HG02938 (cell line): ENCODE data around the gene ADAMTS8.
"Not testable (repeated sequence)": the region's sequence is repeated elsewhere in the genome, so short reads cannot be mapped to it uniquely, and the experiment has no call there.

Experiments used
- ATAC-seq: cut with Tn5 transposase; IDR thresholded peaks from one replicate; pipeline ENCODE4 v1.9.1; 2021; ENCODE audit warnings: mild to moderate bottlenecking, moderate library complexity; ENCODE audit not compliant: unreplicated experiment

The ADAMTS8 gene

DNA sequence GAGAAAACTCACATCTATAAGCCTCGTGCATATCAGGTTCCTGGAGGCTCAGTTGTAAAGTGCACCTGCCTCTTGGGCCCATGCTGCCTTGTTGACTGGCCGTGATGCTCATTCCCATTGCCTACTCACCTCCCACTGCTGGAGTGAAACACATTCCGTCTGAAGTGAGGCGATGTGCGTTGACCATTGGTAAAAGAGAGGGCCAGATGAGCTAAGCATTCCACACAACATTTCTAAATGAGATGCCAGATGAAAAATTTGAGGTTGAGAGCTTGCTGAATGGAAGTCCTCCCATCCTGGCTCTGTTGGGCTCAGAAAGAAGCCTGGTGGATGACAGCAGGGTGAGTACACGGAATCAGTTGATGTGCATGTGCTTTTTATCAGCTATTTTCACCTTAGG lies 11.5 kb upstream of the ADAMTS8 start:
- no peak for ATAC-seq

- no peak for ATAC-seq
Observed at GRCh38 chr11:130439160-130439519, 10.7 kb upstream of the ADAMTS8 start.

DNA sequence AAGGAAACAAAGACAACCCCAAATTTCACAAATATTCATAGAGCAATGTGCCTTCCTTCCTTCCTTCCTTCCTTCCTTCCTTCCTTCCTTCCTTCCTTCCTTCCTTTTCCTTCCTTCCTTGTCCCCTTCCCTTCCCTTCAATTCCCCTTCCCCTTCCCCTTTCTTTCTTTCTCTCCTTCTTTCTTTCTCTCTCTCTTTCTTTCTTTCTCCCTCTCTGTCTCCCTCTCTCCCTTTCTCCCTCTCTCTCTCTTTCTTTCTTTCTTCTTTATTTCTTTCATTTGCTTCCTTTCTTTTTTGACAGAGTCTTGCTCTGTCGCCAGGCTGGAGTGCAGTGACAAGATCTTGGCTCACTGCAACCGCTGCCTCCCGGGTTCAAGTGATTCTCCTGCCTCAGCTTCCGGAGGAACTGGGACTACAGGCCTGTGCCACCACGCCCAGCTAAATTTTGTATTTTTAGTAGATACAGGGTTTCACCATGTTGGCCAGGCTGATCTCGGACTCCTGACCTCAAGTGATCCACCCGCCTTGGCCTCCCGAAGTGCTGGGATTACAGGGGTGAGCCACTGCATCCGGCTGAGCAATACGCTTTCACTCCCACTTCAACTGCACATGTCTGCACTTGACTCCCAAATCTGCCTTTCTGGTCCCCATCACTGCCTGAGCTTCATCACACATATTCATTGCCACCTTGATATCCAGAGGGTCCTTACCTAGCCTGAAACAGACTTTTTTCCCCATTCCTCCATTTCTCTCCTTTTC lies 10.2 kb upstream of the ADAMTS8 start:
- not testable (repeated sequence) for ATAC-seq

DNA sequence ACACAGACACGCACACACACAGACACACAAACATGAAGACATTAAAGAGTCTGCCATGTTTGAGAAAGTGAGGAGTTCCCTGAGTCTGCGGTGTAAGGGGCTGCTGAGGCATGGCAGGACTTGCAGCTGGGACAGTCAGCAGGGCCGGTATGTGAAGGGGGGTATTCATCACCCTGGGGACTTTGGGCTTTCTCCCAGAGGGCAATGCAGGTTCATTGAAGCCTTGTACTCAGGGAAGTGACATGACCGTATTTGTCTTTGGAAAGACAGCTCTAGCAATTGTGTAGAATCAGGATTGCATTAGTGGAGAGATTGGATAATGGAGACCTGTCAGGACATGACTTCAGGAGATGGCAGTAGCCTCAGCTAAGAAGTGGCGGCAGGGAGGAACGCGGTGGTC lies 9.4 kb upstream of the ADAMTS8 start:
- no peak for ATAC-seq

GRCh38 chr11:130436171-130436570 lies 7.8 kb upstream of the ADAMTS8 start:
- ATAC-seq: no peak

- no peak for ATAC-seq
Observed at GRCh38 chr11:130435671-130436070, 7.3 kb upstream of the ADAMTS8 start.

DNA sequence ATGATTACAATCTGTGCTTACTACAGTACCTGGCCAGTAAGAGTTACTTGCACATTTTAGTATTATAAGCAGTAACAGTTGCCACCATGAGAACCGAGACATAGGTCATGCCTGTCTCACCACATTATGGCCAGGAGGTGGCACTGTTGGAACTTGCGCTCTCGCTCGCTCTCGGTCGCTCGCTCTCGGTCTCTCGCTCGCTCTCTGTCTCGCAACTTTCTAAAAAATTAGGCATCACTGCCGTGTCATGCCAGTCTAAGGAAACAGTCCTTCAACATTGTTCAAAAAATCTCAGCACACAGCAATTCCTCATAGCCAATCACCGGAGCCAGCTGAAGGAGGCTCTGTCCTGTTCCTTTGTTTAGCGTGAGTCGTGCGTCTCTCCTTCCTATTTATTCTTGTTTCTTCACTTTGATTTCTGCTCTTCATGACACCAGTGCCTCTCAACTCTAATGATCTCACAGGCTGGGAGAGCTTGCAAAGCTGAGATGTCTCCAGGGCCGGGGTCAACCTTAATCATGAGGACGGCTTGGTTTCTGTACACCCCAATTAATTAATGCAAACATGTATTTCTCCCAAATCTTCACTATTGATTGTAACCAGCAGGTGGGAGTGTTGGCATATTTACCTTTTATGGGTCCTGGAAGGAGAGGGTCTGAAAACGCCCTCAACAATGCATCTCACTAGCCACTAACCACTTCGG lies 6.3 kb upstream of the ADAMTS8 start:
- ATAC-seq: peak; percentile 92

GRCh38 chr11:130433357-130433756 lies 4.9 kb upstream of the ADAMTS8 start:
- no peak for ATAC-seq

GRCh38 chr11:130431801-130432200 lies 3.4 kb upstream of the ADAMTS8 start:
- no peak for ATAC-seq

DNA sequence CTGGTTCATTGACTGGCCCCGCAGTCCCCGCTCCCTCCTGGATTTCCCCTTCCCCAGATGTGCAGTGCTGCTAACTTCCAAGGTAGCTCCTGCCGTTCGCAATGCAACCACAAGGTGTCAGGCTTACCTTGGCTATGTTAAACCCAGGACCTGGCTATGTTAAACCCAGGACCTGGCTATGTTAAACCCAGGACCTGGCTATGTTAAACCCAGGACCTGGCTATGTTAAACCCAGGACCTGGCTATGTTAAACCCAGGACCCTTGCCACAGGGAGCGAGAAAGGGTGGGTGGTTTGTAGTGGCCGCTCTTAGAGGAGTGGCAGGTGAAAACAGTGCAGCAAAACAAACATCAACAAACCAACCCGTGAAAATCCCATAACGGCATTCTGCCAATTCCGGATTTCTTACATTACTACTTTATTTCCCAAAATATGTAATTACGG lies 2.9 kb upstream of the ADAMTS8 start:
- ATAC-seq: peak; percentile 39

DNA sequence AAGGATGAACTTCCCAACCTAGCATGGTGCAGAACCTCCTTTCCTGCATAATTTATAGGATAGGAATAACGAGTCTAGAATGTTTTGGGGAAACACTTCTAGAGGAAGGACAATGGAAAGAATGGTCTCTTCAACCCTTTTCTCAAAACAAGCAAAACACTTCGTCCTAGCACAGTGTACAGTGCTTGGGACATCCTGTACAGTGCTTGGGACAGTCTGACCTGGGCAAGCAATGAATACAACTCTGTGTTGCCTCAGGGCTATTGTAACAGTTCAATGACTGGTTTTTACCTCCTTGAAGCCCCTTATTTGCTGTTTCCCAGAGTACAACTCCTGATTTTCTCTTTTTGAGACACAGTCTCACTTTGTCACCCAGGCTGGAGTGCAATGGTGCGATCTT lies 1.6 kb upstream of the ADAMTS8 start:
- no peak for ATAC-seq

DNA sequence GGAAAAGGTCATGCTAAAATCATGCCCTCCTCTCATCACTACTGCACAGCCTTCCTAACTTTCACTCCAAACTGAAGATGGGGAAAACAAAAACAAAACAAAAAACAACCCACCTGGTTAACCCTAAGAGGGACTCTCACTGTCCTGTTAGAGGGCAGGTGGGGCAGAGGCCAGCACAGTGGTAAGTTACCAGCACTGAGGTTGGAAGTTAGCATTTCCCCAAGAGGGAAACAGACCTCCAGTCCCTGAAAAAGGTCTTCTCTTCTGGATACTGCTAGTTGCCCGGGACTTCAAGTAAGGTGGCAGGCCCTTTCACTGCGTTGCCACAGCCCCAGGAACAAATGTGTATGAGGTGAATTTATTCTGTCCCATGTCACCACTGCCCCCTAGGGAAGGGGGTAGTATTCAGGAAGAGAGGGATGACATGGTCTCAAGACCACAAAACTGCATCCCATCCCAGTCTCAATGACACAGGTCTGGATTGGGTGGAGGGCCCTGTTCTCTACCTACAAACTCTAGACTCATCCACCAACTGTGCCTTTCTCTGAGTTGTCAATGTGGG lies 792 bp upstream of the ADAMTS8 start:
- ATAC-seq: no peak

GRCh38 chr11:130427581-130428315 lies 661 bp downstream of the ADAMTS8 start:
- no peak for ATAC-seq

- no peak for ATAC-seq
Observed at GRCh38 chr11:130426837-130427341, 1.5 kb downstream of the ADAMTS8 start.

DNA sequence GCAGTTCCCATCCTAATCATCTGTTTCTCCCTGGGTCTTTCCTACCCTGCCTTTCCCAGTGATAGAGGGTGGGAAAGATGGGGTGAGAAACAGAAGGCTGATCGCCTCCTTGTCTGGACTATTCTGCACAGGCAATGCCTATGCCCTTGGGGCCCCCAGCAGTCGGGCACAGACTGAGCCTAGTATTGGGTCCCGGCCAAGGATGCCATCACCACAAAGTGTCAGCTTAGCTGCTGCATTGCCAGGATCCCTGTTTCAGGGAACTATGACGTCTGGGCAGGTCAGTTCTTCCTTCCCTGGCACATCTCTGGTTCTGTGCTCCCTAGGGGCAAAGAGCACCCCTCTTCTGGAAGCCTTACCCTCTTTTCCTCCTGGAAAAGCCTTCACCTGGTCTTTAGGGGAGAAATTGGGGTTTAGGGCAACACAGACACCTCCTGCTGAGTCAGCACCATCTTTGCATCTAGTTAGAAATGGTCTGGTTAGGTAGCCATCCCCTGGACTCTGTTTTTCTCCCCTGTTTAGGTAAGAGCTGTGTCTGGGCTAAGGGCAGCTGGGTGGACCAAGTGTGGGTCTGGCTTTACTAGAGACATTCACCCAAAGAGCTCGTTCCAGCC lies 2.1 kb downstream of the ADAMTS8 start:
- no peak for ATAC-seq

DNA sequence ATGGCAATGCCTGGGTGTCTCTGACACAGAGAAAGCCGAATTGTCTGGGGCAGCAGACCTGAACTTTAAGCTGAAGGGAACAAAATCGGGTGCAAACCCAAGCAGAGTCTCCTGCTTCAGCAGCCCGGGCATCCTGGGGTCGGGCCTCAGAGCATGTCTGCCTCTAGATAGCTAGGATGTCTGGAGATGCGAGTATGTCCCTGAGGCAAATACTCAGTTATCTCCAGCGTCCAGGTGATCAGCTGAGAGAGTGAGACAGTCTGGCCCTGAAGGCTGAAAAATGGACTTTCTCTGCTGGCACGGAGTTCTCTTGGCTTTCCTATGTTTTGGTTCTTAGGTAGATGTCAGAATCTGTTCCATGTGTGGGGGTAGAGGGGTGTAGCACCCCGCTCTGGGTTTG lies 3.3 kb downstream of the ADAMTS8 start:
- no peak for ATAC-seq

GRCh38 chr11:130424613-130425140 lies 3.7 kb downstream of the ADAMTS8 start:
- ATAC-seq: no peak

- ATAC-seq: no peak
Observed at GRCh38 chr11:130423541-130424142, 4.8 kb downstream of the ADAMTS8 start.

DNA sequence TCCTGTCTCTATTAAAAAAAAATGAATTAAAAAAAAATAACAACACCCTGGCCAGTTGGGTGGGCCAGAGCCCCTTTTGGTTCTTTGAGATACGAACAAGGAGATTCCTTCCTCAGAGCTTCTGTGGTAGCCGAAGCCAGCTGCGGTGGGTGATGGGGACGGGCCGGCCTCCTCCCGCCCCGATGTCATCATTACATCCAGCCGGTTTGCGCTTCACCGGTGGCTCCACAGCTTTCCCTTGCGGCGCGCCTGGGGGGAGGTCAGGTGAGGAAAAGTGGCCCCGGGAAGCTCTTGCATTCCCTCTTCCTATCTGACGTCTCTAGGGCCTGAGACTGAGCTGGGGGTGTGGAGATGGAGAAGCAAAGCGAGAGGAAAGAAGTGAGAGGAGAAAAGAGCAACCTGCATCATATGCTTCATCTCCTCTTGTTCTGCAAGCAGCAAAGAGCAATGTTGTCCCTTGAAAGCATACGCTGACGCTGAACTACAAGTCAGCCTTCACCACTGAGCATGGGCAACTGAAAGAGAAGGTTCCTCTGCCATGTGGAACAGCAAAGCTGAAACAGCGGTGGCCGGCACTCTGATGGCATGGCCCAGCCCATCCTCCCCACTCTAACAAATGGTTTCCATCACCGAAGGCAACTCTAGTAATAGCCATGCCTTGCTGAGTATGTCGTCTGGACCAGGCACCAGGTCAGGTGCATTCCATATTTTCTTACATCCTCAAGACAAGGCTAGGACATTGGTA lies 6.0 kb downstream of the ADAMTS8 start:
- ATAC-seq: no peak

GRCh38 chr11:130421697-130422096 lies 6.7 kb downstream of the ADAMTS8 start:
- no peak for ATAC-seq
